Psoas muscle (tissue), 8 donors: ENCODE measurements around the gene PRKCA. TPM values are rescaled to one million over a fixed set of nuclear protein-coding genes. Genes with fewer than 3 reads are reported as not detected.

Experiments used
- ATAC-seq, 4 donors: fragments of 200-7000 bp; cut with Tn5 transposase; one replicate each; pipeline ENCODE4 v1.9.1; 2020; ENCODE audit warnings: moderate library complexity in 3 of 4, mild to moderate bottlenecking in 2 of 4
- DNase-seq, 2 donors: peaks; one replicate each; pipeline ENCODE4 v3.0.0-alpha.2; 2020
- H3K27ac ChIP-seq: fragments of 200-600 bp; one replicate; pipeline ENCODE4 v1.8.0; 2022
- H3K27me3 ChIP-seq, 3 donors: fragments of 200-600 bp in 1 of 3; one replicate each; pipeline versions ENCODE4 v1.6.1 to v1.8.0; 2013 to 2022; ENCODE audit warnings: low read length in 2 of 3, mild to moderate bottlenecking in 2 of 3, moderate library complexity in 1 of 3; ENCODE audit not compliant: insufficient read depth in 3 of 3
- H3K36me3 ChIP-seq, 2 donors: fragments of 200-600 bp in 1 of 2; one replicate each; pipeline versions ENCODE4 v1.6.1 to v1.8.0; 2013 to 2022; ENCODE audit warnings: low read depth in 1 of 2, mild to moderate bottlenecking in 1 of 2, moderate library complexity in 1 of 2; ENCODE audit not compliant: insufficient read depth in 1 of 2
- H3K4me1 ChIP-seq: fragments of 200-600 bp; one replicate; pipeline ENCODE4 v1.8.0; 2022
- H3K4me3 ChIP-seq: fragments of 200-600 bp; one replicate; pipeline ENCODE4 v1.8.0; 2022; ENCODE audit warnings: mild to moderate bottlenecking
- H3K9me3 ChIP-seq: fragments of 200-600 bp; one replicate; pipeline ENCODE4 v1.8.0; 2022
- WGBS, 3 donors: extraction: QIAGEN DNeasy Blood & Tissue Kit; methylation state at CpG; one replicate each; pipeline versions ENCODE4 v1.1.6 to v1.1.7; 2013; 5-methylcytosine and 5-hydroxymethylcytosine counted together
- intact Hi-C, 2 donors: fragments of 100-400 bp; cut with DNase I; formaldehyde crosslinking; loops; one replicate each; pipeline versions ENCODE4 v1.11.0 to v1.14.2; 2022
- polyA plus RNA-seq, 3 donors: library from polyadenylated mRNA; stranded (reverse); fragments of 200-250 nt; gene quantifications; one replicate each; pipeline ENCODE4 v1.2.3, GENCODE V29; 2013
- total RNA-seq, 4 donors: library from RNA; stranded (reverse); fragmentation: NEBNext Ultra II Directional in 2 of 4; extraction: Animal tissue kit (Norgen Biotek cat#: 25700) in 2 of 4; gene quantifications; one replicate each; pipeline versions ENCODE4 v1.2.1 to v1.2.4, GENCODE V29; 2021 to 2023
- TF ChIP-seq, protein P1 (sequence below): fragments of 200-600 bp; IDR thresholded peaks from one replicate; pipeline ENCODE4 v1.8.0; 2022; ENCODE audit warnings: antibody characterized with exemption
- donor health status: healthy with polysubstance abuse.
- donor health status: DM: no; HTN: no; CAD: no; lungs with moderate emphysema.
- donor health status: Bipolar disorder and iron deficiency.
- donor health status: healthy.
- donor health status: DM: yes; HTN: yes; CAD: no.
- donor health status: DM: no; HTN: no; CAD: no.
- donor health status: DM: no; HTN: no; CAD: no.
- donor health status: DM: yes; HTN: yes; CAD: no.

Gene PRKCA
- total and polyA plus RNA-seq, 7 donors, result 0.35 to 15.5 (median 8.2) TPM

GRCh38 chr17:66531851-66532295, 229.5 kb downstream of the PRKCA start:
- no peaks in the 10 kb centered on the region for H3K27me3 ChIP-seq

DNA sequence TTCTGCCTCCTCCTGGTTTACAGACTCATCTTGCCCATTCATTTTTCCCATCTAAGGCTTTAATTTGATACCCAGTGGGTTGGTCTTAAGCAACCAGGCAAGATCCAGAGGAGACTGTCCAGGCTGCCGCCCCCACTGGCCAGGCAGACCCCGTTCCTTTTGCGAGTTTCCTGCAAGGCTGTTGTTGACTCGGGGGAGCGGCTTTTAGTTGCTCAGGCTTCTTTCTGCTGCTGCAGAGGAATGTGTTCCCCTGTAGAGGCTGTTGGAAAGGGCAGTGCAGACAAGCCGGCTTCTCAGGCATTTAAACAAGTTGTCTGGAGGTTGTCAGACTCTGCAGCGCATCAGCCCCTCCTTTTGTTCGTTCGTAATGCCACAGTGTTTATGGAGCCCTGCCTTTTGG, 231.2 kb downstream of the PRKCA start:
- ATAC-seq, result no peak
- intact Hi-C loops, result no loop called here
- Histone ChIP-seq H3K36me3 (no peaks in the 10 kb centered on the region), H3K4me1 (no peaks in the 10 kb centered on the region), H3K9me3 (no peaks in the 10 kb centered on the region), H3K27me3 (no peaks in the 10 kb centered on the region), H3K4me3 (no peak overlapping the region), H3K27ac (no peak overlapping the region)
- DNase-seq, result no peak
- TF ChIP-seq, protein P1, sequence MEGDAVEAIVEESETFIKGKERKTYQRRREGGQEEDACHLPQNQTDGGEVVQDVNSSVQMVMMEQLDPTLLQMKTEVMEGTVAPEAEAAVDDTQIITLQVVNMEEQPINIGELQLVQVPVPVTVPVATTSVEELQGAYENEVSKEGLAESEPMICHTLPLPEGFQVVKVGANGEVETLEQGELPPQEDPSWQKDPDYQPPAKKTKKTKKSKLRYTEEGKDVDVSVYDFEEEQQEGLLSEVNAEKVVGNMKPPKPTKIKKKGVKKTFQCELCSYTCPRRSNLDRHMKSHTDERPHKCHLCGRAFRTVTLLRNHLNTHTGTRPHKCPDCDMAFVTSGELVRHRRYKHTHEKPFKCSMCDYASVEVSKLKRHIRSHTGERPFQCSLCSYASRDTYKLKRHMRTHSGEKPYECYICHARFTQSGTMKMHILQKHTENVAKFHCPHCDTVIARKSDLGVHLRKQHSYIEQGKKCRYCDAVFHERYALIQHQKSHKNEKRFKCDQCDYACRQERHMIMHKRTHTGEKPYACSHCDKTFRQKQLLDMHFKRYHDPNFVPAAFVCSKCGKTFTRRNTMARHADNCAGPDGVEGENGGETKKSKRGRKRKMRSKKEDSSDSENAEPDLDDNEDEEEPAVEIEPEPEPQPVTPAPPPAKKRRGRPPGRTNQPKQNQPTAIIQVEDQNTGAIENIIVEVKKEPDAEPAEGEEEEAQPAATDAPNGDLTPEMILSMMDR, result no peak
- WGBS, 3 donors, result 55 to 73% (median 70%) methylated on average over 9 of the region's 9 CpGs

More at GRCh38 chr17:66531851-66532295, 229.5 kb downstream of the PRKCA start:
- 81 to 89% (median 84%) methylated on average over 5 of the region's 5 CpGs for WGBS, 3 donors
- Histone ChIP-seq H3K4me3 (no peak overlapping the region), H3K36me3 (no peaks in the 10 kb centered on the region), H3K4me1 (no peaks in the 10 kb centered on the region), H3K27ac (no peak overlapping the region), H3K9me3 (no peaks in the 10 kb centered on the region)
- DNase-seq (no peak), ATAC-seq (no peak)
- intact Hi-C loops, result no loop called here
- TF ChIP-seq, protein P1, result no peak

DNA sequence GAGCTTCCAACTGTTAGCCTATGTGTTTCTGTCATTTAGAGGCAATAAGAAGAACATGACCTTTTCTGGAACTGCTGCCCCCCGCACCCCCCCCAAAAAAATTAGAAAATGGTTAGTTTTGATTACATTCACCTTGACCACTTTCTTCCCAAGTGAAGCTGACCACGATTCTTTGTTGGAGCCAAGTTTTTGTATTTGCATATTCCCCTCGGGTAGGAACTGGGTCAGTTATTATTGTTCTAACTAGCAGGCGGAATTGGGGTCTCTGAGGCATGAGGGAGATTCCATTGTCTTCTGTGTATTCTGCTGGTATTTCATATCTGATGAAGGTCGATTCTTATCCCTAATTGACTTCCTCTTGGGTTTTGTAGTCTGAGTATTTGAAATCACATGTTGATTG, 231.6 kb downstream of the PRKCA start:
- Histone ChIP-seq H3K36me3 (no peaks in the 10 kb centered on the region), H3K27ac (no peak overlapping the region), H3K27me3 (no peaks in the 10 kb centered on the region), H3K4me3 (no peak overlapping the region), H3K9me3 (no peaks in the 10 kb centered on the region), H3K4me1 (no peaks in the 10 kb centered on the region)
- TF ChIP-seq, protein P1, result no peak
- no peak for DNase-seq
- ATAC-seq, result no peak
- intact Hi-C loops, result no loop called here
- WGBS, 3 donors, result 61 to 71% (median 67%) methylated on average over 5 of the region's 5 CpGs

DNA sequence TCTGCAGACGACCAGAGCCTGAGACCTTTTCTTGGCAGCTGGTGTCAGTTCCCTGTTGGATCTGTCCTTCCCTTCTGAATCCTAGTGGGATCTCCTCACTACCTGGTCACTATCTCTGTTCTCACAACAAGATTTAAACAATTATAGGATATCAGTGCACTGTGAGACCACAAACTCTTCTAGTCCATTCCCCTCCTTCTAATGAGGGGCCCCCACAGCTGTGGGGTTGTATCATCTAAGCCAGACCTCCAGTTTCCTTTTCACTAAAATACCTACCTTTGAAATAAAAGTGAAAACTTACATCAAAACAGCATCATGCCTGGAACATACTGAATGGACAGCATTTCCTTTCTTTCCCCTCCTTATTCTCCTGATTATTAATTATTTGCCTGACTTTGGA, 233.2 kb downstream of the PRKCA start:
- WGBS, 3 donors, result 32 to 63% (median 38%) methylated on average over 1 of the region's 1 CpG
- Histone ChIP-seq H3K36me3 (no peaks in the 10 kb centered on the region), H3K4me3 (no peak overlapping the region), H3K27me3 (no peaks in the 10 kb centered on the region), H3K4me1 (no peaks in the 10 kb centered on the region), H3K9me3 (no peaks in the 10 kb centered on the region), H3K27ac (no peak overlapping the region)
- TF ChIP-seq, protein P1, result no peak
- no peak for DNase-seq
- ATAC-seq, result no peak
- intact Hi-C loops, result no loop called here

- no peaks in the 10 kb centered on the region for H3K9me3 ChIP-seq
- H3K4me1 ChIP-seq, result no peaks in the 10 kb centered on the region
- TF ChIP-seq, protein P1, result no peak
- no peak for DNase-seq
- H3K4me3 ChIP-seq, result no peak overlapping the region
- intact Hi-C loops, result no loop called here
- WGBS, 3 donors, result 88 to 93% (median 89%) methylated on average over 5 of the region's 5 CpGs
- no peak overlapping the region for H3K27ac ChIP-seq
- no peaks in the 10 kb centered on the region for H3K27me3 ChIP-seq
- no peaks in the 10 kb centered on the region for H3K36me3 ChIP-seq
- no peak for ATAC-seq
Measured at GRCh38 chr17:66537502-66537901, 235.1 kb downstream of the PRKCA start.
